Jurkat, Clone E6-1 (cell line): Measurements from ENCODE around the gene KCTD5.

ENCODE experiments used
- DNase-seq: peaks from one replicate; pipeline ENCODE4 v3.0.0-alpha.2; 2011; ENCODE audit warnings: low read depth, low spot score
- H3K4me3 ChIP-seq: 2 replicates; pipeline ENCODE4 v1.5.1; 2011; ENCODE audit warnings: mild to moderate bottlenecking, low read length, control low read depth, moderate library complexity

The KCTD5 gene

GRCh38 chr16:2741168-2741567, 58.8 kb downstream of the KCTD5 start:
- no peak for DNase-seq
- no peak overlapping the region for H3K4me3 ChIP-seq

DNA sequence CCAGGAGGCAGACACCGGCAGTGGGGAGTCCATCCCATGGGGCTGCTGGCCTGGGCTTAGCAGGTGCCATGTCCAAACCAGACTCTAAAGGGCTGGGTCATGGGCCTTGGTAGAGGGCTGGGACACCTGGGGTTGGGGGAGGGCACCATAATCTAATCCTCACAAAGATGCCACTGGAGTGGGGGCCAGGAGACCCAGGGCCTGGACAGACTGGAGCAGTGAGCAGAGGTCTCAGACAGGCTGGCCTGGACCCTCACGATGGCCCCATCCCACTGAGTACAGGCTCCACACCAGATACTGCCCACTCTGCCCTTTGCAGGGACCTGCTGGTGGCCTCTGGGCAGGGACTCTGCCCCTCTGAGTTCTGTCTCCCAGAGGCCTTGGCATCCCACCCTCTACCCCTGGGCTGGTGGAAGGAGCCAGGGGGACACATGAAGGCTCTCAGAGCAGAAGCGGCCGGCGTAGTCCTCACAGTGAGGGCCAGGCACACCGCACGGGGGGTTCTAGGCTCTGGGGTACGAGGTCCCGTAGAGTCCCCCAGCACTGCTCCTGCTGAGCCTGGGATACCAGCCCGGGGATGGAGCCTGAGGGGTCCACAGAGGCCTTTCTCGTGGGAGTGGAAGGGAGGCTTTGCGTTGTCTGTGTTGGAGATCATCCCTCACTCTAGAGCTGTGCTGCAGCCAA, 60.1 kb downstream of the KCTD5 start:
- DNase-seq: no peak
- no peak overlapping the region for H3K4me3 ChIP-seq

- no peak overlapping the region for H3K4me3 ChIP-seq
- DNase-seq: no peak
Observed at GRCh38 chr16:2743007-2743810, 60.9 kb downstream of the KCTD5 start.

GRCh38 chr16:2744711-2745110, 62.4 kb downstream of the KCTD5 start:
- H3K4me3 ChIP-seq: no peak overlapping the region
- DNase-seq: no peak

DNA sequence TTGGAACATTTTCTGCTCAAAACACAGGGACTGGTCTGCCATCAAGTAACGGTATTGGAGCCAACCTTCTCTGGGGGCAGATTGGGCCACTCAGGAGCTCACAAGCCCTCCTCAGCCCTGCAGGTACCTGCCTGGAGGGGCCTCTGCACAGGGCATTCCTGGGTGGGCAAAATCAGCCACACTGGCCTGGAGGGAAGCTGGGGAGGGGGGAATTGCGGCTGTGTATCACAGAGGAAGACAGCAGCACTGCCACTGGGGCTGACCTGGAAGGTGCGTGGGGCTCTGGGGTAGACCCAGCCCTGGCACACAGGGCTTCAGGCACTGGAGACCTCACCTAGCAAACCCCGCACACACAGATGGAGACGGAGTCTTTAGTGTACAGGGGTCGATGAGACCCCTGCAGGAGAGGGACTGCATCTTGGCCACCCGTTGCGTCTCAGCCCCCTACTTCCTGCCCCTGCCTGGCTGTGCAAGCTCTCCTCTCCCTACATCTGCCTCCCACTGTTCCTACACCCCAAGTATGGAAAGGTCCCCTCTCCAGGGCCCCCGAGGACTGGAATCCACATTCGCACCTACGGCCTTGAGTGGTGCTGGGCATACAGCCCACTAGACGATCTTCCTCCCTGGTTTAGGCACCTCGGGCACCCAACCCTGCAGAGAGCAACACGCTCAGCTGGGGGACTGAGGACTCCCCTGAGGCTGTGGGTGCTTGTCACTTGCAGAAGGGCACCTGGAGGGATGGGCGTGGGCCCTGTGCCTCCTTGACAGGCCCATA, 63.0 kb downstream of the KCTD5 start:
- DNase-seq: no peak
- H3K4me3 ChIP-seq: no peak overlapping the region

DNA sequence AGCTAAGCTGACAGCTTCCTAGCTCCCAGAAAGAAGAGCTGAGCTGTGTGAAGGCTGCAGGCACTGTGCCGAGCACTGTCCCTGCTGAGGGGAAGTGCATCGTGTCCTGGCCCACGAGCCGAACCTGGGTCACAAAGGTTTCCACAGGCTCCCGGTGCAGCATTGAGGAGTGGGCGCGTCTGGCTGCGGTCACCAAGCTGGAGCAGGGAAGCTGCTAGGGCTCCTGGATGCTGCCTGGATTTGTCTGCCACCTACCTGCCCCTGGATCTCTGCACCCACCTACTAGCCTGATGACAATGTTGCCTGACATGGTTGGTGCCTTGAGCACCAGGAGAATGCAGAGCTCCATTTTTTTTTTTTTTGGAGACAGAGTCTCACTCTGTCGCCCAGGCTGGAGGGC, 63.6 kb downstream of the KCTD5 start:
- H3K4me3 ChIP-seq: no peak overlapping the region
- DNase-seq: no peak

DNA sequence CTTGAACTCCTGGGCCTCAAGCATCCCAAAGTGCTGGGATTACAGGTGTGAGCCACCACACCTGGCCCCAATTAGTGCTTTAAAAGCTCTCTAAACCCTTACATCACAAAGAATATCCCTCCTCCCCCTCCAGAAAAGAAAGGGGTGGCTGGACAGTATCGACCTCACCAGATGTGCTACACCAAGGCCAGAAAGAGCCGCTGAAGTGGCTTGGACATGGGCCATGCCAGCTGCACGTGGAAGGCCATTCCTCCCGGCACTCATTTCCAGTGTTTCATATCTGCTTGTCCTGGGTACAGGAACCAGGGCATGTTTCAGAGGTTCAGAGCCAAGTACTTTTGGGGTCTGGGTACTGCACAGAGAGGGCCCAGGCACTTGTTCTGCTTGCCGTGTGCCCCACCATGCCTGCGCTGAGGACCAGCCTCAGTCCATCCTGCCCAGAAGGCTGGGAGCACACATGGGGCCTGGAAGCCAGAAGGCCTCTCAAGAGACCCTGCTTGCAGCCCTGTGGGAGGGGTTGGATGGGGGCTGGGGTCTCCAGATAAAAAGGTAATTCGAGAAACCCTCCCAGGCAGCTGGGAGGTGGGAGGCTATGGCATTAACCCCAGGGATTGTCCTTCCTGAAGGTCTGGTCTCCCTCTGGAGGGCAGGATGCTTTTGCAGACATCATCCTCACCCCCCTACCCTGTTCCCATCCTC, 66.6 kb downstream of the KCTD5 start:
- DNase-seq: no peak

DNA sequence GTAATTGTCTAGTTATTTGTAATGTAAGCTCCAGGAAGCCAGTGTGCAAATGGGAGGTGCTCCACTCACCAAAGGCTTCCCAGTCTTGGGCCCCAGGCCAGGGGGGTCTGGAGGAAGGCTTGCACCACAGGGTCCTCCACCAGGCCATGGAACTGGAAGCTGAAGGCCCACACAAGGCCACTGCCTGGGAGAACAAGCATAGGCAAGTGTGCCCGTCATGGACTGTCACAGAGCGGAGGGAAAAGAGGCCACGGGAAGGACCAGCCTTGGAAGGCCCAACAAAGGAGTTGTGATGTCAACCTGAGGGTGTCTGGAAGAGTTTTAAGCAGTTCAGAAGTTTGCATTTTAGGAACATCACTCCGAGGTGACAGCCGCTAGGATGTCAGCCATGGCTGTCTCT, 67.2 kb downstream of the KCTD5 start:
- H3K4me3 ChIP-seq: no peak overlapping the region
- DNase-seq: no peak

More for the DNA sequence above, 66.6 kb downstream of the KCTD5 start:
- H3K4me3 ChIP-seq: no peak overlapping the region

DNA sequence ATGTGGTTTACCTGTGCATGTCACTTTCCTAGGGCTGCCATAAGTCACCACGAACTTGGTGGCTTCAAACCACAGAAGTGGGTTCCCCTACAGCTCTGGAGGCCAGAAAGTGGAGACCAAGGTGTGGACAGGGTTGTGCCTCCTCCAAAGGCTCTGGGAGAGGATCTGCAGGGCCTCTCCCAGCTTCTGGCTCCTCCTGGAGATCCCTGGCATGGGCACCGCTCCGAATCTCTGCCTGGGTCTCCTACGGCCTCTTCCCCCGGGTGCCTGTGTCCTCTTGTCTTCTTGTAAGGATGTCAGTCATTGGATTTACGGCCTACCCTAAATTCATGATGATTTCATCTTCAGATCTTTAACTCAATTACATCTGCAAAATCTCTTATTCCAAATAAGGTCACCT, 67.6 kb downstream of the KCTD5 start:
- no peak overlapping the region for H3K4me3 ChIP-seq
- DNase-seq: peak; percentile 28

DNA sequence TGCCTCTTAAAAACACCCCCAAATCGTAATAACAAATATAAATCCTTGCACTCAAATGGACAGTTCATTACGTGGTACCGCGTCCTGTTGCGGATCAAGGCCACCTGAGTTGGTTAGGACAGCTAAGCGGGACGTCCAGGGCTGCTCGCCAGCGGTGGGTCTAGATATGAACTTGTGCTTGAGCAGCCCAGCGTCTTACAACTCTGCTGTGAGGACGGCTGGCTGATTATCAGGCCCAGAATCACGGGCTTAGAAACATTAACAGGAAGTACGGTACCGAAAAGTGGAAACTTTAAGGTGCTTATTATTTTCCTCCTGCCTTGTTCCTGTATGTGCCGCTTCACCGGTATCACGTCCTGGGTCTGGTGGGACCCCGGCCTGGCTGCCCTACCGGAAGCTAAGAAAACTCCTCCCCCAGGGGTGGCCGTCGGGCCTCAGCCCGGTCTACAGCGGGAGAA, 69.3 kb downstream of the KCTD5 start:
- peak overlapping the region; percentile 79 for H3K4me3 ChIP-seq
- DNase-seq: peak; percentile 75

GRCh38 chr16:2752035-2752849, 69.9 kb downstream of the KCTD5 start, which contains the start of gene SRRM2:
Gene SRRM2, plus strand, starts transcription at chr16:2752638. Its CDS starts 3,727 bp downstream, at chr16:2756365.
- H3K4me3 ChIP-seq: peak within 1 kb of the TSS; percentile 79
- DNase-seq: peak; percentile 96

GRCh38 chr16:2752850-2753732, 70.8 kb downstream of the KCTD5 start:
- H3K4me3 ChIP-seq: peak overlapping the region; percentile 79
- peak; percentile 69 for DNase-seq

GRCh38 chr16:2753733-2754020, 71.4 kb downstream of the KCTD5 start:
- peak overlapping the region; percentile 79 for H3K4me3 ChIP-seq
- DNase-seq: no peak

- H3K4me3 ChIP-seq: no peak overlapping the region
- no peak for DNase-seq
Observed at GRCh38 chr16:2755158-2755557, 72.8 kb downstream of the KCTD5 start.

- no peak overlapping the region for H3K4me3 ChIP-seq
- DNase-seq: no peak
Observed at GRCh38 chr16:2756288-2757015, 74.1 kb downstream of the KCTD5 start.

DNA sequence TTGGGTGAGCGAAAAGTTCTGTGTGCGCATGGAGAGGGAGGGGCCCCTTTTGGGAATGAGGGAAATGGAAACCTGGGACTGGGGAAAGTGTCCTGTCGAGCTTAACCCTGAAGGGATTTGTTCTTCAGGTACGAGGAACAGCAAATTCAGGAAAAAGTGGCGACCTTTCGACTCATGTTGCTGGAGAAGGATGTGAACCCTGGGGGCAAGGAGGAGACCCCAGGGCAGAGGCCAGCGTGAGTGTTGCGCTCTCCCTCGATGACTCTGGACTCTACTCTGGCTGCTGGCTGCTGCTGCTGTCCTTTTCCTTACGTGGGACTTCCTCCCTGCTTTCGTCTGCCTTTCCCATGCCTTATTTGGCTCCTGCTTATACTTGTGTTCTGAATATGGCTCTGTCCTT, 75.0 kb downstream of the KCTD5 start:
- no peak overlapping the region for H3K4me3 ChIP-seq

More for the DNA sequence above, 75.0 kb downstream of the KCTD5 start:
- no peak for DNase-seq
